Astrocyte (in vitro differentiated cells and primary cell): ENCODE results near the gene GGA2.

Experiments
- EZH2 ChIP-seq: IDR thresholded peaks from 2 replicates; pipeline ENCODE4 v1.6.1; 2012; ENCODE audit warnings: mild to moderate bottlenecking, low read length, inconsistent platforms; ENCODE audit not compliant: insufficient read depth
- TF ChIP-seq, protein P1 (sequence below): IDR thresholded peaks from 2 replicates; pipeline ENCODE4 v1.5.1; 2011; ENCODE audit warnings: low read depth, mild to moderate bottlenecking, inconsistent platforms, low read length, moderate library complexity; ENCODE audit not compliant: insufficient read depth

DNA sequence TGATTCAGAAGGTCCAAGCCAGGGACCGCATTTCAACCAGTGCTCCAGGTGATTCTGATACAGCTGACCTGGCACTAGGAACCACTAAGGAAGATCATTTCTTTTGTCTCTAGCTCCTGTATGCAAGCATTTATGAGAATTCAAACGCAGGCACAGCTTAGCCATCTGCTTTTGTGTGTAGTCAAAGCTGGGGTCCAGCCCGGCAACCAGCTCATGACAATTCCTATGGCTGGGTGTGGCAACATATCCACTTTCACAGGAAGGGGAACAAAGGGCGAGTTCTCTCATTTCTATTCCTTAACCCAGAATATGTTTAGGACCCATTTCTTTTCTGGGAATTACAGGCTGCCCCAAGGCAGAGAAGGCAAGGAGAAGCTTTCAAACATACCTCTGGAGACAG lies 30.0 kb downstream of the GGA2 start:
- TF ChIP-seq, protein P1, sequence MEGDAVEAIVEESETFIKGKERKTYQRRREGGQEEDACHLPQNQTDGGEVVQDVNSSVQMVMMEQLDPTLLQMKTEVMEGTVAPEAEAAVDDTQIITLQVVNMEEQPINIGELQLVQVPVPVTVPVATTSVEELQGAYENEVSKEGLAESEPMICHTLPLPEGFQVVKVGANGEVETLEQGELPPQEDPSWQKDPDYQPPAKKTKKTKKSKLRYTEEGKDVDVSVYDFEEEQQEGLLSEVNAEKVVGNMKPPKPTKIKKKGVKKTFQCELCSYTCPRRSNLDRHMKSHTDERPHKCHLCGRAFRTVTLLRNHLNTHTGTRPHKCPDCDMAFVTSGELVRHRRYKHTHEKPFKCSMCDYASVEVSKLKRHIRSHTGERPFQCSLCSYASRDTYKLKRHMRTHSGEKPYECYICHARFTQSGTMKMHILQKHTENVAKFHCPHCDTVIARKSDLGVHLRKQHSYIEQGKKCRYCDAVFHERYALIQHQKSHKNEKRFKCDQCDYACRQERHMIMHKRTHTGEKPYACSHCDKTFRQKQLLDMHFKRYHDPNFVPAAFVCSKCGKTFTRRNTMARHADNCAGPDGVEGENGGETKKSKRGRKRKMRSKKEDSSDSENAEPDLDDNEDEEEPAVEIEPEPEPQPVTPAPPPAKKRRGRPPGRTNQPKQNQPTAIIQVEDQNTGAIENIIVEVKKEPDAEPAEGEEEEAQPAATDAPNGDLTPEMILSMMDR = no peak
- TF ChIP-seq EZH2 = no peak
